ENCODE data around the gene WDR48. TPM values are rescaled to one million over a fixed set of nuclear protein-coding genes. Genes with fewer than 3 reads are reported as not detected.

The WDR48 gene
- total RNA-seq, 1 donor from 2014 or later: 38.5 TPM

- Histone ChIP-seq H3K4me2 (ENCODE audit: low read length) (no peak overlapping the region), H3K9ac (ENCODE audit: low read length) (no peak overlapping the region), H3K36me3 (ENCODE audit: insufficient read depth, low read length) (peaks cover 20% of the 10 kb centered on the region), H3K27me3 (ENCODE audit: insufficient read depth, low read length) (no peaks in the 10 kb centered on the region), H4K20me1 (ENCODE audit: insufficient read depth, low read length) (peaks cover 44% of the 10 kb centered on the region), H3K4me1 (ENCODE audit: insufficient read depth, low read length) (peaks cover 12% of the 10 kb centered on the region), H3K79me2 (ENCODE audit: insufficient read depth, low read length) (peaks cover 24% of the 10 kb centered on the region), H2AFZ (ENCODE audit: low read depth, low read length) (no peak overlapping the region), H3K9me3 (ENCODE audit: insufficient read depth, low read depth, low read length) (no peaks in the 10 kb centered on the region), H3K4me3 (ENCODE audit: insufficient read depth, low read depth, low read length) (no peak overlapping the region), H3K27ac (ENCODE audit: low read depth, low read length) (no peak overlapping the region)
- H3K27me3 Mint-ChIP-seq (ENCODE audit: low read depth, unreplicated experiment): peaks cover 8% of the 10 kb centered on the region
- H3K9me3 Mint-ChIP-seq (ENCODE audit: unreplicated experiment): no peaks in the 10 kb centered on the region
- FAIRE-seq (no peak), DNase-seq (ENCODE audit: low read depth) (no peak)
- H3K27ac Mint-ChIP-seq (ENCODE audit: unreplicated experiment): no peak overlapping the region
- no peak overlapping the region for H3K4me3 Mint-ChIP-seq (ENCODE audit: unreplicated experiment)
- TF ChIP-seq CTCF (IDR thresholded peaks at IDR 0.05; ENCODE audit: insufficient read depth, low read depth, low read length): no peak
- no peak for TF ChIP-seq EZH2 (IDR thresholded peaks at IDR 0.05; ENCODE audit: insufficient read depth, low read length)
- peaks cover 30% of the 10 kb centered on the region for H3K4me1 Mint-ChIP-seq (ENCODE audit: low read depth, unreplicated experiment)
- peaks cover 29% of the 10 kb centered on the region for H3K36me3 Mint-ChIP-seq (ENCODE audit: low read depth, unreplicated experiment)
These were observed 85.0 kb downstream of the WDR48 start for GRCh38 chr3:39136533-39137434.

GRCh38 chr3:39137435-39137936 lies 85.7 kb downstream of the WDR48 start:
- Mint-ChIP-seq H3K27ac (ENCODE audit: unreplicated experiment) (no peak overlapping the region), H3K27me3 (ENCODE audit: low read depth, unreplicated experiment) (peaks cover 7% of the 10 kb centered on the region), H3K4me1 (ENCODE audit: low read depth, unreplicated experiment) (peaks cover 33% of the 10 kb centered on the region), H3K4me3 (ENCODE audit: unreplicated experiment) (peak overlapping the region; percentile 20), H3K36me3 (ENCODE audit: low read depth, unreplicated experiment) (peaks cover 29% of the 10 kb centered on the region), H3K9me3 (ENCODE audit: unreplicated experiment) (no peaks in the 10 kb centered on the region)
- H3K9me3 ChIP-seq (ENCODE audit: insufficient read depth, low read depth, low read length): no peaks in the 10 kb centered on the region
- H3K4me2 ChIP-seq (ENCODE audit: low read length): no peak overlapping the region
- peaks cover 31% of the 10 kb centered on the region for H3K79me2 ChIP-seq (ENCODE audit: insufficient read depth, low read length)
- H3K36me3 ChIP-seq (ENCODE audit: insufficient read depth, low read length): peaks cover 23% of the 10 kb centered on the region
- no peak for DNase-seq (ENCODE audit: low read depth)
- no peaks in the 10 kb centered on the region for H3K27me3 ChIP-seq (ENCODE audit: insufficient read depth, low read length)
- FAIRE-seq: no peak
- H3K27ac ChIP-seq (ENCODE audit: low read depth, low read length): no peak overlapping the region
- H2AFZ ChIP-seq (ENCODE audit: low read depth, low read length): no peak overlapping the region
- no peak for TF ChIP-seq EZH2 (IDR thresholded peaks at IDR 0.05; ENCODE audit: insufficient read depth, low read length)
- no peak for TF ChIP-seq CTCF (IDR thresholded peaks at IDR 0.05; ENCODE audit: insufficient read depth, low read depth, low read length)
- peaks cover 51% of the 10 kb centered on the region for H4K20me1 ChIP-seq (ENCODE audit: insufficient read depth, low read length)
- no peak overlapping the region for H3K4me3 ChIP-seq (ENCODE audit: insufficient read depth, low read depth, low read length)
- no peak overlapping the region for H3K9ac ChIP-seq (ENCODE audit: low read length)
- peaks cover 12% of the 10 kb centered on the region for H3K4me1 ChIP-seq (ENCODE audit: insufficient read depth, low read length)

Data from astrocyte (in vitro differentiated cells and primary cell).